K562 (cell line): ENCODE data around the gene HOXB5. TPM values are rescaled to one million over a fixed set of nuclear protein-coding genes. Genes with fewer than 3 reads are reported as not detected.

Experiments
- CHD4 ChIP-seq: fragments of 200-600 bp; sonication (generic); IDR thresholded peaks from 3 replicates; pipeline ENCODE4 v1.6.1; 2012; ENCODE audit warnings: low read depth, mild to moderate bottlenecking, mixed read lengths, low read length, inconsistent platforms; ENCODE audit not compliant: insufficient read depth, insufficient replicate concordance, poor library complexity, severe bottlenecking
- CREBBP ChIP-seq: IDR thresholded peaks from one replicate; pipeline ENCODE4 v1.6.1; 2012; ENCODE audit warnings: low read depth, mild to moderate bottlenecking, control low read depth, inconsistent platforms, low read length
- KDM4B ChIP-seq, 2 experiments: fragments of 450-650 bp in 1 of 2; sonication (generic) in 1 of 2; IDR thresholded peaks; 2 replicates each; pipeline ENCODE4 v1.6.1; 2016 to 2017; ENCODE audit warnings: borderline replicate concordance in 2 of 2, antibody characterized with exemption in 1 of 2, low read depth in 1 of 2, mild to moderate bottlenecking in 1 of 2
- NR2C1 ChIP-seq, 2 experiments: fragments of 450-650 bp; IDR thresholded peaks; 2 replicates each; pipeline ENCODE4 v1.6.1; 2017; ENCODE audit warnings: mild to moderate bottlenecking in 2 of 2, antibody characterized with exemption in 1 of 2, inconsistent platforms in 1 of 2, missing compliant biosample characterization in 1 of 2, missing genetic modification characterization in 1 of 2
- SIX5 ChIP-seq, 2 experiments: IDR thresholded peaks; 2 replicates each; pipeline ENCODE4 v1.6.1; 2011; ENCODE audit warnings: low read length in 2 of 2, borderline replicate concordance in 1 of 2, low read depth in 1 of 2, mild to moderate bottlenecking in 1 of 2, moderate library complexity in 1 of 2; ENCODE audit not compliant: insufficient read depth in 1 of 2
- THRAP3 ChIP-seq: fragments of 450-650 bp; IDR thresholded peaks from 2 replicates; pipeline ENCODE4 v1.6.1; 2016; ENCODE audit warnings: mild to moderate bottlenecking, inconsistent platforms, borderline replicate concordance
- ZFX ChIP-seq: sonication (generic); formaldehyde crosslinking; IDR thresholded peaks from 2 replicates; pipeline ENCODE4 v1.8.0; 2022; ENCODE audit warnings: mild to moderate bottlenecking, missing genetic modification reagents, moderate library complexity
- ZNF121 ChIP-seq: sonication (generic); formaldehyde crosslinking; conservative IDR thresholded peaks from 2 replicates; pipeline ENCODE4 v1.8.0; 2022; ENCODE audit warnings: missing genetic modification reagents
- ZNF174 ChIP-seq: fragments of 250-450 bp; sonication (Bioruptor Pico); IDR thresholded peaks from 2 replicates; pipeline ENCODE4 v1.4.0; 2020; ENCODE audit warnings: mild to moderate bottlenecking
- ZNF232 ChIP-seq: sonication (generic); formaldehyde crosslinking; IDR thresholded peaks from 2 replicates; pipeline ENCODE4 v1.8.0; 2022; ENCODE audit warnings: mild to moderate bottlenecking, missing genetic modification reagents
- ZNF316 ChIP-seq: fragments of 450-650 bp; IDR thresholded peaks from 2 replicates; pipeline ENCODE4 v1.6.1; 2016
- ZNF445 ChIP-seq: fragments of 250-450 bp; sonication (Bioruptor Pico); IDR thresholded peaks from 2 replicates; pipeline ENCODE4 v1.4.0; 2020; ENCODE audit warnings: low read depth, mild to moderate bottlenecking, moderate library complexity
- ZNF76 ChIP-seq: fragments of 250-450 bp; sonication (Bioruptor Pico); IDR thresholded peaks from 2 replicates; pipeline ENCODE4 v1.4.0; 2020; ENCODE audit warnings: mild to moderate bottlenecking, moderate library complexity, borderline replicate concordance
- polyA plus RNA-seq, 8 experiments: library from polyadenylated mRNA; depleted of rRNA in 4 of 8; stranded (reverse) in 5 of 8; unstranded in 3 of 8; fragments of >200 nt; fragmentation: Nextera tagmentation in 2 of 8; fragmentation: Illumina TruSeq in 1 of 8; extraction: Ambion mirVana in 2 of 8; extraction: Trizol in 1 of 8; gene quantifications; 2 replicates each; pipeline versions ENCODE4 v1.2.1 to v1.2.3, GENCODE V29; 2011 to 2014; ENCODE audit warnings: inconsistent platforms in 1 of 8, missing spikeins in 1 of 8
- total RNA-seq, 7 experiments: library from RNA; depleted of rRNA in 6 of 7; stranded (reverse); fragments of >200 nt in 6 of 7; fragmentation: Illumina TruSeq in 2 of 7; extraction: Trizol in 2 of 7; gene quantifications; 2 replicates each; pipeline versions ENCODE4 v1.2.1 to v1.2.3, GENCODE V29; 2011 to 2021; ENCODE audit warnings: low replicate concordance in 1 of 7
- TF ChIP-seq, protein P1 (sequence below): fragments of 450-650 bp; formaldehyde crosslinking; IDR thresholded peaks from 2 replicates; pipeline ENCODE4 v1.4.0; 2020; ENCODE audit warnings: mild to moderate bottlenecking, moderate library complexity
- TF ChIP-seq, protein P2 (sequence below): fragments of 450-650 bp; formaldehyde crosslinking; IDR thresholded peaks from 2 replicates; pipeline ENCODE4 v1.4.0; 2022; ENCODE audit warnings: missing genetic modification characterization
- TF ChIP-seq, protein P3 (sequence below): fragments of 250-450 bp; sonication (Bioruptor Pico); IDR thresholded peaks from 2 replicates; pipeline ENCODE4 v1.8.0; 2021; ENCODE audit warnings: moderate library complexity, mild to moderate bottlenecking, inconsistent platforms
- TF ChIP-seq, protein P4 (sequence below): fragments of 250-450 bp; sonication (Bioruptor Pico); IDR thresholded peaks from 2 replicates; pipeline ENCODE4 v1.5.0; 2020; ENCODE audit warnings: mild to moderate bottlenecking
- TF ChIP-seq, protein P5 (sequence below): fragments of 250-450 bp; sonication (Bioruptor Pico); IDR thresholded peaks from 2 replicates; pipeline ENCODE4 v1.9.0; 2021; ENCODE audit warnings: mild to moderate bottlenecking
- TF ChIP-seq, protein P6 (sequence below): sonication (generic); formaldehyde crosslinking; IDR thresholded peaks from 2 replicates; pipeline ENCODE4 v1.5.0; 2020; ENCODE audit warnings: missing genetic modification reagents

HOXB5 gene
- total and polyA plus RNA-seq, 9 of the 15 experiments (the other 6 are each of a cell fraction or from before 2014, with no cell fraction given), result 0.24 to 2.7 (median 0.65) TPM

DNA sequence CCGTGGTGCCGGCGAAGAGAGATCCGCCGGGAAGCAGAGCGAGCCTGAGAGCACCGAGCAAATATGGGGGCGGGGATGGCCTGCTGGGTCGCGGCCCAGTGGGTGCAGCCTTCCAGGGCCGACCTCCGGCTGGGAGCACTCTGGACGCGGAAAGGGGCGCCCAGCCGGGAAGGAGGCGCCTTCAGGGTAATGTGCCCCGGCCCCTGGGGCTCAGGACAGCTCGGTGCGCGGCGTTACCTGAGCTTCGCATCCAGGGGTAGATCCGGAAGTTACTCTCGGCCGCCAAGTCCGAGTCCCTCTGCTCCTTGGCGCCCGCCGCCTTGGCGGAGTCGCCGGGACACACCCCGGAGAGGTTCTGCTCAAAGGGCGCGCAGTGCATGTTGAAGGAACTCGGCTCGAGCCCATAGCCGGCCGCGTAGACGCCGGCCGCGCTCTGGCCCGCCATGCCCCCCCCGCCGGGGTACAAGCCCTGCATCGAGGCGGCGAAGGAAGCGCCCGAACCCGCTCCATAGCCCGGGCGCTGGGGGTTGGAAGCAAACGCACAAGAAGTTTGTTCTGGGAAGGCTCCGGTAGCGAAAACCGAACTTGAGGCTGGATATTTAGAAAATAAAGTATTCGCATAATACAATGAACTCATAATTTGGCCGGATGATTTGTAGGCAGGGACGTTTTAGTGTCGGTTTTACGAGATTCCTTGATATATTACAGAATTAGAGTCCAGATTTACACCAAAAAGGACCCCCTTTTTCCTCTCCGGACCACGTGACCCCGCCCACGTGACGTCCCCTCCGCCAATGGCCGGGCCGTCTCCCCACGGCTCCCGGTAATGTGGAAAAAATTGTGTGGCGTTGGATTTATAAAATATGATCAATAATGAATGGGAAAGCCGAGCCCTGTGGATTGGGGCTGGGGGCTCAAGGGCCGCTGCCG, 17.0 kb upstream of the HOXB5 start, which contains the start of gene HOXB7 (continued):
- TF ChIP-seq, protein P1, sequence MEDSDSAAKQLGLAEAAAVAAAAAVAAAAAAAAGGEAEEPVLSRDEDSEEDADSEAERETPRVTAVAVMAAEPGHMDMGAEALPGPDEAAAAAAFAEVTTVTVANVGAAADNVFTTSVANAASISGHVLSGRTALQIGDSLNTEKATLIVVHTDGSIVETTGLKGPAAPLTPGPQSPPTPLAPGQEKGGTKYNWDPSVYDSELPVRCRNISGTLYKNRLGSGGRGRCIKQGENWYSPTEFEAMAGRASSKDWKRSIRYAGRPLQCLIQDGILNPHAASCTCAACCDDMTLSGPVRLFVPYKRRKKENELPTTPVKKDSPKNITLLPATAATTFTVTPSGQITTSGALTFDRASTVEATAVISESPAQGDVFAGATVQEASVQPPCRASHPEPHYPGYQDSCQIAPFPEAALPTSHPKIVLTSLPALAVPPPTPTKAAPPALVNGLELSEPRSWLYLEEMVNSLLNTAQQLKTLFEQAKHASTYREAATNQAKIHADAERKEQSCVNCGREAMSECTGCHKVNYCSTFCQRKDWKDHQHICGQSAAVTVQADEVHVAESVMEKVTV (CRISPR knock-in tag), result no peak
- TF ChIP-seq, protein P2, sequence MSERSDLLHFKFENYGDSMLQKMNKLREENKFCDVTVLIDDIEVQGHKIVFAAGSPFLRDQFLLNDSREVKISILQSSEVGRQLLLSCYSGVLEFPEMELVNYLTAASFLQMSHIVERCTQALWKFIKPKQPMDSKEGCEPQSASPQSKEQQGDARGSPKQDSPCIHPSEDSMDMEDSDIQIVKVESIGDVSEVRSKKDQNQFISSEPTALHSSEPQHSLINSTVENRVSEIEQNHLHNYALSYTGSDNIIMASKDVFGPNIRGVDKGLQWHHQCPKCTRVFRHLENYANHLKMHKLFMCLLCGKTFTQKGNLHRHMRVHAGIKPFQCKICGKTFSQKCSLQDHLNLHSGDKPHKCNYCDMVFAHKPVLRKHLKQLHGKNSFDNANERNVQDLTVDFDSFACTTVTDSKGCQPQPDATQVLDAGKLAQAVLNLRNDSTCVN, result no peak
- TF ChIP-seq, protein P3, sequence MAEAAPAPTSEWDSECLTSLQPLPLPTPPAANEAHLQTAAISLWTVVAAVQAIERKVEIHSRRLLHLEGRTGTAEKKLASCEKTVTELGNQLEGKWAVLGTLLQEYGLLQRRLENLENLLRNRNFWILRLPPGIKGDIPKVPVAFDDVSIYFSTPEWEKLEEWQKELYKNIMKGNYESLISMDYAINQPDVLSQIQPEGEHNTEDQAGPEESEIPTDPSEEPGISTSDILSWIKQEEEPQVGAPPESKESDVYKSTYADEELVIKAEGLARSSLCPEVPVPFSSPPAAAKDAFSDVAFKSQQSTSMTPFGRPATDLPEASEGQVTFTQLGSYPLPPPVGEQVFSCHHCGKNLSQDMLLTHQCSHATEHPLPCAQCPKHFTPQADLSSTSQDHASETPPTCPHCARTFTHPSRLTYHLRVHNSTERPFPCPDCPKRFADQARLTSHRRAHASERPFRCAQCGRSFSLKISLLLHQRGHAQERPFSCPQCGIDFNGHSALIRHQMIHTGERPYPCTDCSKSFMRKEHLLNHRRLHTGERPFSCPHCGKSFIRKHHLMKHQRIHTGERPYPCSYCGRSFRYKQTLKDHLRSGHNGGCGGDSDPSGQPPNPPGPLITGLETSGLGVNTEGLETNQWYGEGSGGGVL (CRISPR knock-in tag), result no peak
- TF ChIP-seq CHD4, result no peak
- no peak for TF ChIP-seq THRAP3
- TF ChIP-seq, protein P4, sequence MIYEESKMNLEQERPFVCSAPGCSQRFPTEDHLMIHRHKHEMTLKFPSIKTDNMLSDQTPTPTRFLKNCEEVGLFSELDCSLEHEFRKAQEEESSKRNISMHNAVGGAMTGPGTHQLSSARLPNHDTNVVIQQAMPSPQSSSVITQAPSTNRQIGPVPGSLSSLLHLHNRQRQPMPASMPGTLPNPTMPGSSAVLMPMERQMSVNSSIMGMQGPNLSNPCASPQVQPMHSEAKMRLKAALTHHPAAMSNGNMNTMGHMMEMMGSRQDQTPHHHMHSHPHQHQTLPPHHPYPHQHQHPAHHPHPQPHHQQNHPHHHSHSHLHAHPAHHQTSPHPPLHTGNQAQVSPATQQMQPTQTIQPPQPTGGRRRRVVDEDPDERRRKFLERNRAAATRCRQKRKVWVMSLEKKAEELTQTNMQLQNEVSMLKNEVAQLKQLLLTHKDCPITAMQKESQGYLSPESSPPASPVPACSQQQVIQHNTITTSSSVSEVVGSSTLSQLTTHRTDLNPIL (CRISPR knock-in tag), result no peak
- TF ChIP-seq ZNF174, result no peak
- no peak for TF ChIP-seq SIX5 (IDR thresholded peaks at IDR 0.05; ENCODE audit: borderline replicate concordance in 1 of 2, insufficient read depth in 1 of 2, low read depth in 1 of 2, low read length in 2 of 2)
- TF ChIP-seq ZNF76 (CRISPR knock-in tag), result no peak
- TF ChIP-seq ZFX (CRISPR knock-in tag), result peak; percentile 91
- TF ChIP-seq KDM4B (IDR thresholded peaks at IDR 0.05; ENCODE audit: borderline replicate concordance in 2 of 2, low read depth in 1 of 2), result peak in 1 of 2 experiments; percentile 42; a peak in 1 of 4 replicates
- no peak for TF ChIP-seq ZNF316
- no peak for TF ChIP-seq ZNF121
- TF ChIP-seq, protein P5, sequence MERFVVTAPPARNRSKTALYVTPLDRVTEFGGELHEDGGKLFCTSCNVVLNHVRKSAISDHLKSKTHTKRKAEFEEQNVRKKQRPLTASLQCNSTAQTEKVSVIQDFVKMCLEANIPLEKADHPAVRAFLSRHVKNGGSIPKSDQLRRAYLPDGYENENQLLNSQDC (CRISPR knock-in tag), result no peak
- no peak for TF ChIP-seq CREBBP
- no peak for TF ChIP-seq ZNF445 (CRISPR knock-in tag)
- no peak for TF ChIP-seq NR2C1 (IDR thresholded peaks at IDR 0.05)
- no peak for TF ChIP-seq NR2C1 (tag; IDR thresholded peaks at IDR 0.05)
- TF ChIP-seq, protein P6, sequence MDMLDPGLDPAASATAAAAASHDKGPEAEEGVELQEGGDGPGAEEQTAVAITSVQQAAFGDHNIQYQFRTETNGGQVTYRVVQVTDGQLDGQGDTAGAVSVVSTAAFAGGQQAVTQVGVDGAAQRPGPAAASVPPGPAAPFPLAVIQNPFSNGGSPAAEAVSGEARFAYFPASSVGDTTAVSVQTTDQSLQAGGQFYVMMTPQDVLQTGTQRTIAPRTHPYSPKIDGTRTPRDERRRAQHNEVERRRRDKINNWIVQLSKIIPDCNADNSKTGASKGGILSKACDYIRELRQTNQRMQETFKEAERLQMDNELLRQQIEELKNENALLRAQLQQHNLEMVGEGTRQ (CRISPR knock-in tag), result peak; percentile 98
- TF ChIP-seq ZNF232 (CRISPR knock-in tag), result no peak
